ENCODE measurements around the gene ANO9.
"Not testable (repeated sequence)": the region's sequence is repeated elsewhere in the genome, so short reads cannot be mapped to it uniquely, and the experiment has no call there.

Gene ANO9

DNA sequence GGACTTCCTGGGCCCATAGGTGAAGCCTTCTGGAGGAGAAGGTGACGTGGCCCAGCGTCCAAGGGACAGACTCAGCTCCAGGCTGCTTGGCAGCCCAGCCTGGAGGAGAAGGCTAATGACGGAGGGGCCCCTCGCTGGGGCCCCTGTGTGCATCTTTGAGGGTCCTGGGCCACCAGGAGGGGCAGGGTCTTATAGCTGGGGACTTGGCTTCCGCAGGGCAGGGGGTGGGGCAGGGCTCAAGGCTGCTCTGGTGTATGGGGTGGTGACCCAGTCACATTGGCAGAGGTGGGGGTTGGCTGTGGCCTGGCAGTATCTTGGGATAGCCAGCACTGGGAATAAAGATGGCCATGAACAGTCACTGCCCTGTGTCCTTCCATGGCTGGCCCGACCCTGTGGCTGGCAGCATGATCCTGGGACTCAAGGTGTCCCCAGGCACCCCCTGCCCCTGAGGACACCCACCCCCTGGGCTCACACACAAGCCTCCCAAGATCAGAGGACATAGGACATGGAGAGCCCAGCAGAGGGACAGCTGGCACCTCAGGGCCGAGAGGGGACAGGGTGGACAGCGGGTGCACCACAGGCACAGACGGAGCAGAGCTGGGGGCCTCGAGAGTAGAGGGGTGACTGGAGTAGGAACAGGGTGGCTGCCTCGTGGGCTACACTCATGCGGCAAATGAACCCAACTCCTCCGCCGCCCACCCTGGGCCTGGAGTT is 37.1 kb downstream of the ANO9 start:
- no peak for DNase-seq (ENCODE audit: low read depth in 2 of 2, low spot score in 1 of 2)

DNA sequence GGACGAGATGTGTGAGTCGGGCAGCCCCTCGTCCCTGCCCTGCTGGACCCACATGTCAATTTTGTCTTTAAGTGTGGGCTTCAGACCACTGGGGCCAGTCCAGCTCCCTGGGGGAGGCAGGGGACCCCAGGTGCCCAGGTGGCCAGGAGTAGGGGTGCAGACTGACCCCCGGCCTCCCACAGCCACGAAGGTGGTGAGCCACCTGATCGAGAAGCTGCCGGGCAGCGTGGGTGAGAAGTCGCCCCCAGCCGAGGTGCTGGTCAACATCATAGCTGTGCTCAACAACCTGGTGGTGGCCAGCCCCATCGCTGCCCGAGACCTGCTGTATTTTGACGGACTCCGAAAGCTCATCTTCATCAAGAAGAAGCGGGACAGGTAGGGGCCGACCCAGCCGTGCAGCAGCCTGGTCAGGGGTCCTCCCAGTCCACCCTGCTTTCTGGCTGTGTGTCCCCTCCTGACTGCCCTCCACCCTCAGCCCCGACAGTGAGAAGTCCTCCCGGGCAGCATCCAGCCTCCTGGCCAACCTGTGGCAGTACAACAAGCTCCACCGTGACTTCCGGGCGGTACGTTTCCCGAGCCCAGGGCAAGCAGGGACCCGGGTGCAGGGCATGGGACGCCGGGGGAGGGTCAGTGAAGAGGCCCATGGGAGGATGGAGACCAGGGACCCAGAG is 37.9 kb downstream of the ANO9 start:
- no peak for DNase-seq (ENCODE audit: low read depth in 2 of 2, low spot score in 1 of 2)

DNA sequence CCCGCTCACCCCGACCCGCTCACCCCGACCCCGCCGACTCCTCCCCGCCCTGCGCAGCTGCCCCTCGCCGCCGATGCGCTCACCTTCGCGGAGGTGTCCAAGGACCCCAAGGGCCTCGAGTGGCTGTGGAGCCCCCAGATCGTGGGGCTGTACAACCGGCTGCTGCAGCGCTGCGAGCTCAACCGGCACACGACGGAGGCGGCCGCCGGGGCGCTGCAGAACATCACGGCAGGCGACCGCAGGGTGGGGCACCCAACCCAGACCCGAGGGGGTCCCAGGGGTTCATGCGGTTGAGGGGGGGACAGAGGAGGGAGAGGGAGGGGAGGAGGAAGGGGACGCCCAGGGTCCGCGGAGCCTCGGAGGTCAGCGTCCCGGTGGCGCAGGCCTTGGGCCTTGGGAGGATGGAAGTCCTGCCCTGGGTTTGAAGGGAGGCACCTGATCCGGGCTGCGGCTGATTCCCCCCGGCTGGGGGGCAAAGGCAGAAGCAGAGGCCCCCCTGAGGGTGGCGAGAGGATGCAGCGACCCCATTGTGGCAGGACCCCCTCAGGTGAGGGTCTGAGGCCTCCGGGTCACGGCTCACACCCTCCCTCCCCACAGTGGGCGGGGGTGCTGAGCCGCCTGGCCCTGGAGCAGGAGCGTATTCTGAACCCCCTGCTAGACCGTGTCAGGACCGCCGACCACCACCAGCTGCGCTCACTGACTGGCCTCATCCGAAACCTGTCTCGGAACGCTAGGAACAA is 38.6 kb downstream of the ANO9 start:
- no peak for DNase-seq (ENCODE audit: low read depth in 2 of 2, low spot score in 1 of 2)

GRCh38 chr11:401196-401595 is 40.6 kb downstream of the ANO9 start:
- not testable (repeated sequence) for DNase-seq (ENCODE audit: low read depth in 2 of 2, low spot score in 1 of 2)

- DNase-seq (ENCODE audit: low read depth in 2 of 2, low spot score in 1 of 2) = no peak
These were observed 41.5 kb downstream of the ANO9 start for GRCh38 chr11:400241-400689.

- DNase-seq (ENCODE audit: low read depth in 2 of 2, low spot score in 1 of 2) = no peak
These were observed 42.0 kb downstream of the ANO9 start for GRCh38 chr11:399731-400211.

GRCh38 chr11:398826-399225 is 43.0 kb downstream of the ANO9 start:
- no peak for DNase-seq (ENCODE audit: low read depth in 2 of 2, low spot score in 1 of 2)

- no peak for DNase-seq (ENCODE audit: low read depth in 2 of 2, low spot score in 1 of 2)
These were observed 44.8 kb downstream of the ANO9 start for GRCh38 chr11:396948-397548.

DNA sequence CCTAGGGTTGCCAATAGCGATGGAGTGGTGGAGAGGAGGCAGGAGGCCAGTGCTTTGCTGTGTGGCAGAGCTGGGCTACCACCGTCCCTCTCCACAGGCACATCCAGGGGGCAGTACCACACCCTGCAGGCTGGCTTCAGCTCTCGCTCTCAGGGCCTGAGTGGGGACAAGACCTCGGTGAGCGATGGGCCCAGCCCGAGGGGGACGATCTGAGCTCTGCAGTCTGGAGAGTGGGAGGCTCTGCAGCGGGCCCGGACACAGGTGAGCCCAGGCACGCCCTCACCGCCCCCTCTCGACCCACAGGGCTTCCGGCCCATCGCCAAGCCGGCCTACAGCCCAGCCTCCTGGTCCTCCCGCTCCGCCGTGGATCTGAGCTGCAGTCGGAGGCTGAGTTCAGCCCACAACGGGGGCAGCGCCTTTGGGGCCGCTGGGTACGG is 45.3 kb downstream of the ANO9 start:
- no peak for DNase-seq (ENCODE audit: low read depth in 2 of 2, low spot score in 1 of 2)

DNA sequence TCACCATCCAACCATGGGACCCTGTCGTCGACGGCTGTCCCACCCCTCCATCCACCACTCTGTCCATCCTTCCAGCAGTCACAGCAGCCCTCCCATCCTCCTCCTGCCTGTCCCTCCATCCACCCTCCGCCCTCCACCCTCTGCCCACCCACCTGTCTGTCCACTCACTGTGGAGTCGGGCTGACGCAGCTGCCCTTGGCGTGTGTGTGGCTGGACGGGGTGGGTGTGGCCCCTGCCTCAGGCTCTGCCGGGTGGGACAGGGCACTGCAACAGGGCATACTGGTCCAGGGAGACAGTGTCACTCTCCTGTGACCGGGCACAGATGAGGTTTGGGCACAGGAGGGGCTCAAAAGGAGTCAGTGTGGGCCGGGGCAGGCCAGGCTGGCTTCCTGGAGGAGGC is 45.9 kb downstream of the ANO9 start:
- DNase-seq (ENCODE audit: low read depth in 2 of 2, low spot score in 1 of 2) = no peak

- DNase-seq (ENCODE audit: low read depth in 2 of 2, low spot score in 1 of 2) = no peak
These were observed 46.8 kb downstream of the ANO9 start for GRCh38 chr11:394858-395655.

DNA sequence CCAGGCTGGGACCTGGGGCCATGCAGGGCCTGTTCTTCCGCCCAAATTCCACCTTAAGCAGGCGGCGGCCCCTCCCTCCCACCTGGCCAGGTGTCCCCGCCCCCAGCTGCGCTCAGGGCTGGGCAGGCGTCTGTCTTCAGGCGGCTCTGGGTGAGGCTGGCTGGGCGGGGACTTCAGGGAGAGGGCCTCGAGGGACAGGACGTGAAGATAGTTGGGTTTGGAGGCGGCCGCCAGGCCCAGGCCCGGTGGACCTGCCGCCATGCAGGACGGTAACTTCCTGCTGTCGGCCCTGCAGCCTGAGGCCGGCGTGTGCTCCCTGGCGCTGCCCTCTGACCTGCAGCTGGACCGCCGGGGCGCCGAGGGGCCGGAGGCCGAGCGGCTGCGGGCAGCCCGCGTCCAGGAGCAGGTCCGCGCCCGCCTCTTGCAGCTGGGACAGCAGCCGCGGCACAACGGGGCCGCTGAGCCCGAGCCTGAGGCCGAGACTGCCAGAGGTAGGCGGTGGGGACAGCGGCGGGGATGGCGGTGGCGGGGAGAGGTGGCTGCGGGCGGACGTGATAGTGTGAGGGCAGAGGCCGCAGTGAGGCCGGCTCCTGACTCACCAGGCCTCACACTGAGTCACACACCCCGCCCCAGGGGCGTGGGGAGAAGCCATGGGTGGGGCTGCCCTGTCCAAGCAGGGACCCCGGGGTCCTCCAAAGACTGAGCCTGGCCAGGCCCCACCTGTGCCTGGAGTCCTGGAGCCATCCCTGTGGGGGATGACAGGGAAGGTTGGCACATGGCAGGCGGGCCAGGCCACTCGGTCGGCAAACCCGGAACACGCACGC is 47.6 kb downstream of the ANO9 start, which contains the start of gene PKP3:
Gene PKP3 (plus strand): TSS at position 176 of the 824 bp plus-strand sequence. CDS start 84 bp downstream, at position 260.
- DNase-seq (ENCODE audit: low read depth in 2 of 2, low spot score in 1 of 2) = no peak

DNA sequence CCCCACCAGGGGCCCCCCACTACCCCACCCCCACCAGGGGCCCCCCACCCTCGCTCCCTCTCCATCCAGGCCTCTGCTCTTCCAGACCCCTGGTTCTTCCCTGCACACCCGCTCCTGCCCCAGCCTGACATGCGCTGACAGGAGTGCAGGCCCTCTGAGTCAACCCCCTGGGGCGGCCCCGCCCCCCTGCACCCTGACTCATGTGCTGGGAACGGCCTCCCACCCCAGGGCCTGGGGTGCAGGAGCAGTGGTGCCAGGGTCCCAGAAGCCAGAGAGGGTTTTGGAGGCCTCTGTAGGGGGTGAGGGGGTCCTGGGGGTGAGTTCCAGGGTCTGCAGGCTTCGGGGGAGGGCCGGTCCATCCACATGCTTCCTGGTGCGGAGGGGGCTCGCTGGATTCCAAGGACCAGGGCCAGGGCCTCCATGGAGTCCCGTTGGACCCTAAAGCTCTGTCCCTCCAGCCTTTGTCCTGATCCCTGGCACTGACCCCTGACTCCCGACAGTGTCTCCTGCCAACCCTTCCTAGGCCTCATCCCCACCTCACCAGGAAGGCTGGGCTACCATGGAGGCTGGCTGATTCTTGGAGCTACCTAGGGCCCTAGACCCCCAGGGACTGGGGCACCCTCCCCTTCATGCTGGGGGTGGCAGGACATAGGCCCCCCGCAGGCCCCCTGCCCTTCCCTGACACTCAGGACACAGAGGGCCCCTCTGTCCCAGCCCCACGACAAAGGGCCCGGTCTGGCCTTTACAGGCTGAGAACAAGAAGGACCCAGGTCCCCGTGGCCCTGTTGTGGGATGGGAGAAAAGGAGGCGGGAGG is 48.4 kb downstream of the ANO9 start:
- DNase-seq (ENCODE audit: low read depth in 2 of 2, low spot score in 1 of 2) = no peak

DNA sequence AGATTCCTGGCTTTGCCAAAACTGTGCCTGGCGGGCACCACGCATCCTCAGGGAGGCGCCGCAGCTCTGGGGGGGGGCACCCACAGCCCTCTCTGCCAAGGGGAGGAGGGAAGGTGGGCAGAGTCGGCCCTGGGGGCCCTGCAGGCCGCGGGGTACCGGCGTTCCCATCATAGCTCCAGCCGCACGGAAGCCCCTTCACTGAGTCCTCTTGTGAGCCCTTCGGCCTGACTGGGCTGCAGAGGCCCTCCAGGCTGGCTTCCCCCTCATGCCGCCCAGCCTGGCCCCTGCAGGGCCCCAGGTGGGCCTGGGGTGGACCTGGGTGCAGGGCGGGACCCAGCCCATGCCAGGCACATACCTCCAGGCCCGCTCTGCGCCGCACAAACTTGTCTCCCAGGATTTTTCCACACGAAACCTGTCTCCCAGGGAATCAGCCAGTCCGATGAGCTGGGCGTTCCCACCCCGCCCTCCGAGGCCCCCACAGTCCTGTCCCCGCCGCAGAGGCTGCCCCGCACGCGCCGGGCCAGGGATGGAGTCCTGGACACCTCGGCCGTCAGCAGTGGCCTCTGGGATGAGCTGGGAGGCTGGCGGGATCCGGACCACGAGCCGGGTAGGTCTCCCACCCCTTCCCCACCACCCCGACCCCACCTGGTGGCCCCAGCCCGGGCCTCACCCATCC is 49.6 kb downstream of the ANO9 start:
- no peak for DNase-seq (ENCODE audit: low read depth in 2 of 2, low spot score in 1 of 2)

GRCh38 chr11:391117-392017 is 50.4 kb downstream of the ANO9 start:
- no peak for DNase-seq (ENCODE audit: low read depth in 2 of 2, low spot score in 1 of 2)

GRCh38 chr11:390175-390574 is 51.6 kb downstream of the ANO9 start:
- DNase-seq (ENCODE audit: low read depth in 2 of 2, low spot score in 1 of 2) = no peak

DNA sequence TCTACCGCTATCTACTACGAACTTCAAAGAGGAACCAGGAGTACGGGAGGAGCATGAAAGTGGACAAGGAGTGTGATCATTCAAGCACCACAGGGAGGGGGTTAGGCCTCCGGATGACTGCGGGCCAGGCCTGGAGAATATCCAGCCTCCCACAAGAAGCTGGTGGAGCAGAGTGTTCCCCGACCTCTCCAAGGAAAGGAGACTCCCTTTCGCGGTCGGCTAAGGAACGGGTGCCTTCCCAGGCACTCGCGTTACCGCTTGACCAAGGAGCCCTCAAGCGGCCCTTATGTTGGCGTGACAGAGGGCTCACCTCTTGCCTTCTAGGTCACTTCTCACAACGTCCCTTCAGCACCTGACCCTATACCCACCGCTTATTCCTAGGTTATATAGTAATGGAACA is 52.4 kb downstream of the ANO9 start:
- not testable (repeated sequence) for DNase-seq (ENCODE audit: low read depth in 2 of 2, low spot score in 1 of 2)

Data from stimulated activated CD8-positive, alpha-beta memory T cell treated with anti-CD3 and anti-CD28 coated beads, Interleukin-4, amount 100 ng/mL, for 1 hour (primary cell).